WTC11 (cell line): Measurements from ENCODE around the gene TPM4. TPM values are rescaled to one million over a fixed set of nuclear protein-coding genes. Genes with fewer than 3 reads are reported as not detected.

Source experiments
- ATAC-seq: fragments of 200-7000 bp; cut with Tn5 transposase; 2 replicates; pipeline ENCODE4 v1.10.0; 2021; ENCODE audit warnings: mild to moderate bottlenecking, moderate library complexity
- CTCF ChIA-PET: fragments of 300-600 bp; sonication (Branson Sonifier 250); formaldehyde crosslinking; loops from one replicate; lab custom pipeline; 2021; ENCODE audit warnings: antibody characterized with exemption; lab: Charles Lee
- POLR2A ChIA-PET: fragments of 350-600 bp; sonication (Branson Sonifier 250); formaldehyde crosslinking; loops from one replicate; lab custom pipeline; 2021; ENCODE audit warnings: antibody characterized with exemption; lab: Charles Lee
- DNase-seq: peaks from one replicate; pipeline ENCODE4 v3.0.0; 2021; ENCODE audit warnings: low spot score
- H3K27ac Mint-ChIP-seq: 2 replicates; pipeline ENCODE4 v1.8.0; 2021; ENCODE audit warnings: mixed read lengths
- H3K27me3 Mint-ChIP-seq: 2 replicates; pipeline ENCODE4 v1.8.0; 2021; ENCODE audit warnings: low read depth, mild to moderate bottlenecking, moderate library complexity, mixed read lengths
- H3K36me3 Mint-ChIP-seq: 2 replicates; pipeline ENCODE4 v1.8.0; 2021; ENCODE audit warnings: mixed read lengths
- H3K4me1 Mint-ChIP-seq: 2 replicates; pipeline ENCODE4 v1.8.0; 2022; ENCODE audit warnings: mixed read lengths
- H3K4me3 Mint-ChIP-seq: 2 replicates; pipeline ENCODE4 v1.8.0; 2021; ENCODE audit warnings: mild to moderate bottlenecking, moderate library complexity, mixed read lengths
- H3K9me3 Mint-ChIP-seq: 2 replicates; pipeline ENCODE4 v1.8.0; 2021; ENCODE audit warnings: mixed read lengths
- ATF1 ChIP-seq: sonication (generic); formaldehyde crosslinking; IDR thresholded peaks from 2 replicates; pipeline ENCODE4 v1.8.1; 2023; ENCODE audit warnings: mild to moderate bottlenecking, moderate library complexity, missing genetic modification reagents
- CREM ChIP-seq: sonication (generic); formaldehyde crosslinking; IDR thresholded peaks from 2 replicates; pipeline ENCODE4 v1.8.1; 2022; ENCODE audit warnings: mild to moderate bottlenecking, missing genetic modification reagents, moderate library complexity
- EMX1 ChIP-seq: fragments of 250-450 bp; sonication (Bioruptor Pico); IDR thresholded peaks from 2 replicates; pipeline ENCODE4 v1.8.0; 2021; ENCODE audit warnings: mild to moderate bottlenecking
- NFYB ChIP-seq: sonication (generic); formaldehyde crosslinking; conservative IDR thresholded peaks from 2 replicates; pipeline ENCODE4 v1.8.0; 2022; ENCODE audit warnings: low read depth, missing genetic modification reagents
- SMAD4 ChIP-seq: sonication (generic); formaldehyde crosslinking; IDR thresholded peaks from 2 replicates; pipeline ENCODE4 v1.8.0; 2022; ENCODE audit warnings: mild to moderate bottlenecking, missing genetic modification reagents
- ZNF317 ChIP-seq: sonication (generic); formaldehyde crosslinking; IDR thresholded peaks from 2 replicates; pipeline ENCODE4 v1.8.1; 2023; ENCODE audit warnings: low read depth, mild to moderate bottlenecking, moderate library complexity, missing genetic modification reagents, borderline replicate concordance
- ZNF396 ChIP-seq: fragments of 250-450 bp; sonication (Bioruptor Pico); IDR thresholded peaks from 2 replicates; pipeline ENCODE4 v1.8.0; 2021; ENCODE audit warnings: mild to moderate bottlenecking, moderate library complexity, borderline replicate concordance
- ZNF416 ChIP-seq: fragments of 250-450 bp; sonication (Bioruptor Pico); IDR thresholded peaks from 2 replicates; pipeline ENCODE4 v1.9.0; 2021; ENCODE audit warnings: mild to moderate bottlenecking, inconsistent platforms
- ZNF671 ChIP-seq: fragments of 250-450 bp; sonication (Bioruptor Pico); IDR thresholded peaks from 2 replicates; pipeline ENCODE4 v1.8.0; 2021; ENCODE audit warnings: mild to moderate bottlenecking
- total RNA-seq: library from RNA; stranded (reverse); gene quantifications from 3 replicates; pipeline ENCODE4 v1.2.3, GENCODE V29; 2021
- TF ChIP-seq, protein P1 (sequence below): fragments of 250-450 bp; sonication (Bioruptor Pico); IDR thresholded peaks from 2 replicates; pipeline ENCODE4 v1.9.0; 2021; ENCODE audit warnings: mild to moderate bottlenecking
- TF ChIP-seq, protein P2 (sequence below): fragments of 250-450 bp; sonication (Bioruptor Pico); conservative IDR thresholded peaks from 2 replicates; pipeline ENCODE4 v1.9.0; 2021; ENCODE audit warnings: mild to moderate bottlenecking
- TF ChIP-seq, protein P3 (sequence below): sonication (generic); formaldehyde crosslinking; IDR thresholded peaks from 2 replicates; pipeline ENCODE4 v1.8.1; 2022; ENCODE audit warnings: low read depth, missing genetic modification reagents, borderline replicate concordance
- TF ChIP-seq, protein P4 (sequence below): sonication (generic); formaldehyde crosslinking; IDR thresholded peaks from 2 replicates; pipeline ENCODE4 v1.8.1; 2023; ENCODE audit warnings: mild to moderate bottlenecking, moderate library complexity, missing genetic modification reagents
- TF ChIP-seq, protein P5 (sequence below): sonication (generic); formaldehyde crosslinking; IDR thresholded peaks from 2 replicates; pipeline ENCODE4 v1.8.0; 2023; ENCODE audit warnings: missing genetic modification reagents, mild to moderate bottlenecking, borderline replicate concordance
- TF ChIP-seq, protein P6 (sequence below): sonication (generic); formaldehyde crosslinking; IDR thresholded peaks from 2 replicates; pipeline ENCODE4 v1.8.0; 2022; ENCODE audit warnings: mild to moderate bottlenecking, missing genetic modification reagents

The TPM4 gene
- total RNA-seq, 1 experiment from 2014 or later, result 302 TPM

DNA sequence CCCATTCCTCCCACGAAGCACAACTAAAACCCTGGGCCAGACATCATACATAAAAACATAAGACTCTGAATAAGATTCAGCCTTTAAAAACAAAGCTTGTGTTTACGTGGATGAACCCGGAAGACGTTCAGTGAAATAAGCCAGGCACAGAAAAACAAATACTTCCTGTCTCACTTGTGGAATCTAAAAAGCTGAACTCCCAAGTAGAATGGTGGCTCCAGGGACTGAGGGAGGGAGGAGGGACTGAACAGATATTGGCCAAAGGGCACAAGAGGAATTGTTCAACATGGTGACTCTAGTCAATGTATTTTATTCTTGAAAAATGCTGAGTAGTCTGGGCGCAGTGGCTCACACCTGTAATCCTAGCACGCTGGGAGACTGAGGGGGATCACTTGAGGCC, 35.7 kb upstream of the TPM4 start:
- TF ChIP-seq, protein P1, sequence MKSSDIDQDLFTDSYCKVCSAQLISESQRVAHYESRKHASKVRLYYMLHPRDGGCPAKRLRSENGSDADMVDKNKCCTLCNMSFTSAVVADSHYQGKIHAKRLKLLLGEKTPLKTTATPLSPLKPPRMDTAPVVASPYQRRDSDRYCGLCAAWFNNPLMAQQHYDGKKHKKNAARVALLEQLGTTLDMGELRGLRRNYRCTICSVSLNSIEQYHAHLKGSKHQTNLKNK, result no peak
- TF ChIP-seq, protein P2, sequence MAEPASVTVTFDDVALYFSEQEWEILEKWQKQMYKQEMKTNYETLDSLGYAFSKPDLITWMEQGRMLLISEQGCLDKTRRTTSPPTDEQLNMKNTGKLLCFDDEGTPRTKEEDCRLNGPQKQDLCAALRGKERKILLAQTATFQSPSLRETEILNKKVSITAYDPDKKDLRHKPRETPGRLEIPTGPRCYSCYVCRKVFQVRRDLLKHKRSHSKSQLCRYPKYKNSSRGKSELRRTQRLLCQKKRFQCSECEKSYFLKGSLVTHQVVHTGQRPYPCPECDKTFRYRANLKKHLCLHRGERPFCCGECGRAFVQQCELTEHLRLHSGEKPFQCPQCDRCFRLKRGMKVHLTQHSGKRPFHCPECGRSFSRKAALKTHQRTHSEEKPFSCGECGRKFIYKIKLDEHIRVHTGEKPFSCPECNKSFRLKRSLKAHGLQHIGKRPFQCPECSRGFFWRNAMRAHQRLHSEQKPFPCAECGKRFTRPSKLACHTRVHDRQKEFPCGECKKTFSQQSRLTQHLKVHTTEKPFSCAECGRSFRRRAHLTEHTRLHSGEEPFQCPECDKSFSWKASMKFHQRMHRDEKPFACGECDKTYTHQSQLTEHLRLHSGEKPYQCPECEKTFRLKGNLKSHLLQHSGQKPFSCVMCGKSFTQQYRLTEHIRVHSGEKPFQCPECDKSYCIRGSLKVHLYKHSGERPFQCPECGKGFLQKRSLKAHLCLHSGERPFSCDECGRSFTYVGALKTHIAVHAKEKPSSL (CRISPR knock-in tag), result no peak
- TF ChIP-seq NFYB (no peak), ZNF416 (CRISPR knock-in tag) (no peak), ZNF317 (CRISPR knock-in tag) (no peak), SMAD4 (CRISPR knock-in tag) (no peak), ZNF396 (CRISPR knock-in tag) (no peak), ATF1 (CRISPR knock-in tag) (no peak), CREM (CRISPR knock-in tag) (no peak), ZNF671 (CRISPR knock-in tag) (no peak), EMX1 (CRISPR knock-in tag) (no peak)
- TF ChIP-seq, protein P3, sequence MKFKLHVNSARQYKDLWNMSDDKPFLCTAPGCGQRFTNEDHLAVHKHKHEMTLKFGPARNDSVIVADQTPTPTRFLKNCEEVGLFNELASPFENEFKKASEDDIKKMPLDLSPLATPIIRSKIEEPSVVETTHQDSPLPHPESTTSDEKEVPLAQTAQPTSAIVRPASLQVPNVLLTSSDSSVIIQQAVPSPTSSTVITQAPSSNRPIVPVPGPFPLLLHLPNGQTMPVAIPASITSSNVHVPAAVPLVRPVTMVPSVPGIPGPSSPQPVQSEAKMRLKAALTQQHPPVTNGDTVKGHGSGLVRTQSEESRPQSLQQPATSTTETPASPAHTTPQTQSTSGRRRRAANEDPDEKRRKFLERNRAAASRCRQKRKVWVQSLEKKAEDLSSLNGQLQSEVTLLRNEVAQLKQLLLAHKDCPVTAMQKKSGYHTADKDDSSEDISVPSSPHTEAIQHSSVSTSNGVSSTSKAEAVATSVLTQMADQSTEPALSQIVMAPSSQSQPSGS (CRISPR knock-in tag), result no peak
- TF ChIP-seq, protein P4, sequence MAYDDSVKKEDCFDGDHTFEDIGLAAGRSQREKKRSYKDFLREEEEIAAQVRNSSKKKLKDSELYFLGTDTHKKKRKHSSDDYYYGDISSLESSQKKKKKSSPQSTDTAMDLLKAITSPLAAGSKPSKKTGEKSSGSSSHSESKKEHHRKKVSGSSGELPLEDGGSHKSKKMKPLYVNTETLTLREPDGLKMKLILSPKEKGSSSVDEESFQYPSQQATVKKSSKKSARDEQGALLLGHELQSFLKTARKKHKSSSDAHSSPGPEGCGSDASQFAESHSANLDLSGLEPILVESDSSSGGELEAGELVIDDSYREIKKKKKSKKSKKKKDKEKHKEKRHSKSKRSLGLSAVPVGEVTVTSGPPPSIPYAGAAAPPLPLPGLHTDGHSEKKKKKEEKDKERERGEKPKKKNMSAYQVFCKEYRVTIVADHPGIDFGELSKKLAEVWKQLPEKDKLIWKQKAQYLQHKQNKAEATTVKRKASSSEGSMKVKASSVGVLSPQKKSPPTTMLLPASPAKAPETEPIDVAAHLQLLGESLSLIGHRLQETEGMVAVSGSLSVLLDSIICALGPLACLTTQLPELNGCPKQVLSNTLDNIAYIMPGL (CRISPR knock-in tag), result no peak
- TF ChIP-seq, protein P5, sequence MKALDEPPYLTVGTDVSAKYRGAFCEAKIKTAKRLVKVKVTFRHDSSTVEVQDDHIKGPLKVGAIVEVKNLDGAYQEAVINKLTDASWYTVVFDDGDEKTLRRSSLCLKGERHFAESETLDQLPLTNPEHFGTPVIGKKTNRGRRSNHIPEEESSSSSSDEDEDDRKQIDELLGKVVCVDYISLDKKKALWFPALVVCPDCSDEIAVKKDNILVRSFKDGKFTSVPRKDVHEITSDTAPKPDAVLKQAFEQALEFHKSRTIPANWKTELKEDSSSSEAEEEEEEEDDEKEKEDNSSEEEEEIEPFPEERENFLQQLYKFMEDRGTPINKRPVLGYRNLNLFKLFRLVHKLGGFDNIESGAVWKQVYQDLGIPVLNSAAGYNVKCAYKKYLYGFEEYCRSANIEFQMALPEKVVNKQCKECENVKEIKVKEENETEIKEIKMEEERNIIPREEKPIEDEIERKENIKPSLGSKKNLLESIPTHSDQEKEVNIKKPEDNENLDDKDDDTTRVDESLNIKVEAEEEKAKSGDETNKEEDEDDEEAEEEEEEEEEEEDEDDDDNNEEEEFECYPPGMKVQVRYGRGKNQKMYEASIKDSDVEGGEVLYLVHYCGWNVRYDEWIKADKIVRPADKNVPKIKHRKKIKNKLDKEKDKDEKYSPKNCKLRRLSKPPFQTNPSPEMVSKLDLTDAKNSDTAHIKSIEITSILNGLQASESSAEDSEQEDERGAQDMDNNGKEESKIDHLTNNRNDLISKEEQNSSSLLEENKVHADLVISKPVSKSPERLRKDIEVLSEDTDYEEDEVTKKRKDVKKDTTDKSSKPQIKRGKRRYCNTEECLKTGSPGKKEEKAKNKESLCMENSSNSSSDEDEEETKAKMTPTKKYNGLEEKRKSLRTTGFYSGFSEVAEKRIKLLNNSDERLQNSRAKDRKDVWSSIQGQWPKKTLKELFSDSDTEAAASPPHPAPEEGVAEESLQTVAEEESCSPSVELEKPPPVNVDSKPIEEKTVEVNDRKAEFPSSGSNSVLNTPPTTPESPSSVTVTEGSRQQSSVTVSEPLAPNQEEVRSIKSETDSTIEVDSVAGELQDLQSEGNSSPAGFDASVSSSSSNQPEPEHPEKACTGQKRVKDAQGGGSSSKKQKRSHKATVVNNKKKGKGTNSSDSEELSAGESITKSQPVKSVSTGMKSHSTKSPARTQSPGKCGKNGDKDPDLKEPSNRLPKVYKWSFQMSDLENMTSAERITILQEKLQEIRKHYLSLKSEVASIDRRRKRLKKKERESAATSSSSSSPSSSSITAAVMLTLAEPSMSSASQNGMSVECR, result no peak
- TF ChIP-seq, protein P6, sequence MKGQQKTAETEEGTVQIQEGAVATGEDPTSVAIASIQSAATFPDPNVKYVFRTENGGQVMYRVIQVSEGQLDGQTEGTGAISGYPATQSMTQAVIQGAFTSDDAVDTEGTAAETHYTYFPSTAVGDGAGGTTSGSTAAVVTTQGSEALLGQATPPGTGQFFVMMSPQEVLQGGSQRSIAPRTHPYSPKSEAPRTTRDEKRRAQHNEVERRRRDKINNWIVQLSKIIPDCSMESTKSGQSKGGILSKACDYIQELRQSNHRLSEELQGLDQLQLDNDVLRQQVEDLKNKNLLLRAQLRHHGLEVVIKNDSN (CRISPR knock-in tag), result no peak
- Mint-ChIP-seq H3K36me3 (no peaks in the 10 kb centered on the region), H3K27ac (no peak overlapping the region), H3K4me1 (0 out of 2 replicates have a peak, but pooled peaks cover 3% of the 10 kb centered on the region), H3K9me3 (no peaks in the 10 kb centered on the region), H3K4me3 (no peak overlapping the region), H3K27me3 (peaks cover 8% of the 10 kb centered on the region)
- ATAC-seq (no peak), DNase-seq (no peak)
- CTCF ChIA-PET, result interaction anchor here (0.5 to 2.7 kb wide), 20 partner anchors 14 to 293 kb away, joined by 3 to 33 read pairs (median 6); partner anchors contain the start of genes FAM32A, HSH2D, RAB8A and TPM4
- POLR2A ChIA-PET, result interaction anchor here (1.6 kb wide), 1 partner anchor 36 kb away, joined by 9 read pairs; the partner anchor contains the start of gene TPM4
